Body of pancreas (tissue), 4 donors: Measurements from ENCODE around the gene MIER1. TPM values are rescaled to one million over a fixed set of nuclear protein-coding genes. Genes with fewer than 3 reads are reported as not detected.

Source experiments
- ATAC-seq: fragments of 150-250 bp; one replicate; pipeline ENCODE4 v1.9.1; 2016
- DNase-seq, 4 donors: peaks; one replicate each; pipeline ENCODE4 v3.0.0-alpha.2; 2019
- H3K27ac ChIP-seq, 4 donors: fragments of 200-600 bp; sonication (generic); 1 replicate in 3 of 4; 2 replicates in 1 of 4; pipeline versions ENCODE4 v1.5.1 to v1.6.1; 2016 to 2019; ENCODE audit warnings: mild to moderate bottlenecking in 1 of 4, mixed read lengths in 1 of 4, moderate library complexity in 1 of 4
- H3K27me3 ChIP-seq, 2 donors: fragments of 200-600 bp; sonication (generic); one replicate each; pipeline ENCODE4 v1.6.0; 2016; ENCODE audit warnings: mild to moderate bottlenecking in 1 of 2
- H3K36me3 ChIP-seq, 2 donors: fragments of 200-600 bp; sonication (generic); replicated peaks in 1 of 2; 2 replicates each; pipeline ENCODE4 v1.5.1; 2016; ENCODE audit warnings: low read depth in 2 of 2; ENCODE audit not compliant: insufficient read depth in 1 of 2
- H3K4me1 ChIP-seq: fragments of 200-600 bp; sonication (generic); one replicate; pipeline ENCODE4 v1.6.0; 2016
- H3K4me3 ChIP-seq, 2 donors: fragments of 200-600 bp; sonication (generic); 1 replicate in 1 of 2; 2 replicates in 1 of 2; pipeline ENCODE4 v1.5.1; 2016 to 2019
- H3K9me3 ChIP-seq, 3 donors: fragments of 200-600 bp; sonication (generic); 1 replicate in 2 of 3; 2 replicates in 1 of 3; pipeline ENCODE4 v1.5.1; 2016
- CTCF ChIP-seq, 7 experiments: fragments of 450-650 bp in 4 of 7; fragments of 200-600 bp in 3 of 7; sonication (generic) in 3 of 7; IDR thresholded peaks; one replicate each; pipeline ENCODE4 v1.5.1; 2016 to 2019; ENCODE audit warnings: antibody characterized with exemption in 7 of 7
- POLR2A ChIP-seq, 3 donors: fragments of 450-650 bp; IDR thresholded peaks; one replicate each; pipeline ENCODE4 v1.6.1; 2016; ENCODE audit warnings: antibody characterized with exemption in 3 of 3, mild to moderate bottlenecking in 2 of 3
- WGBS, 2 donors: methylation state at CpG; one replicate each; pipeline ENCODE4 v1.1.5; 2017; 5-methylcytosine and 5-hydroxymethylcytosine counted together
- intact Hi-C: fragments of 100-400 bp; cut with DNase I; formaldehyde crosslinking; loops from one replicate; pipeline ENCODE4 v1.15.1; 2023
- total RNA-seq, 2 donors: library from RNA; depleted of rRNA; stranded (reverse); fragments of >200 nt; gene quantifications; one replicate each; pipeline ENCODE4 v1.1.0, GENCODE V29; 2016

Gene MIER1
- 10 to 100 TPM; 14.2 to 25.2 TPM for total RNA-seq

GRCh38 chr1:66924756-66925557 is at the start of gene MIER1, which contains the start of gene DNAI4:
TSS of gene MIER1 (plus strand) at chr1:66924990. CDS start at chr1:66925029, 39 bp downstream.
TSS of gene DNAI4 (minus strand) at chr1:66924856. CDS start at chr1:66924831, 25 bp downstream.
- Histone ChIP-seq H3K27me3 (no peaks in the 10 kb centered on the region), H3K27ac (peak within 1 kb of the TSS; percentile 75 to 94 (median 80)), H3K36me3 (no peaks in the 10 kb centered on the region), H3K4me1 (peaks cover 19% of the 10 kb centered on the region), H3K9me3 (no peaks in the 10 kb centered on the region), H3K4me3 (peak within 1 kb of the TSS; percentile 37 to 87)
- intact Hi-C loops = no loop called here
- DNase-seq (peak; percentile 98), ATAC-seq (peak; percentile 97)
- TF ChIP-seq CTCF (IDR thresholded peaks at IDR 0.05) (peak in 4 of 7 experiments; percentile 37 to 70 (median 54)), POLR2A (IDR thresholded peaks at IDR 0.05) (peak; percentile 26 to 72 (median 70))
- 0 to 1% methylated on average over 16 to 57 of the region's 64 CpGs for WGBS, 2 donors

- H3K27ac ChIP-seq = no peak overlapping the region
- WGBS, 2 donors = 64 to 69% methylated on average over 1 of the region's 1 CpG
- H3K9me3 ChIP-seq = no peaks in the 10 kb centered on the region
- no peaks in the 10 kb centered on the region for H3K4me1 ChIP-seq
- H3K27me3 ChIP-seq = no peaks in the 10 kb centered on the region
- no peak for DNase-seq
- ATAC-seq = no peak
- intact Hi-C loops = no loop called here
- no peaks in the 10 kb centered on the region for H3K36me3 ChIP-seq
- no peak overlapping the region for H3K4me3 ChIP-seq
- TF ChIP-seq POLR2A (IDR thresholded peaks at IDR 0.05) = no peak
- no peak for TF ChIP-seq CTCF (IDR thresholded peaks at IDR 0.05)
Observed at GRCh38 chr1:66876664-66877063, 48.1 kb upstream of the MIER1 start.

GRCh38 chr1:66889030-66889429 is 35.8 kb upstream of the MIER1 start:
- ATAC-seq (no peak), DNase-seq (no peak)
- TF ChIP-seq CTCF (IDR thresholded peaks at IDR 0.05) (no peak), POLR2A (IDR thresholded peaks at IDR 0.05) (no peak)
- H3K36me3 ChIP-seq = no peaks in the 10 kb centered on the region
- no peaks in the 10 kb centered on the region for H3K4me1 ChIP-seq
- H3K4me3 ChIP-seq = no peak overlapping the region
- intact Hi-C loops = no loop called here
- H3K27me3 ChIP-seq = no peaks in the 10 kb centered on the region
- 95 to 97% methylated on average over 1 of the region's 1 CpG for WGBS, 2 donors
- no peaks in the 10 kb centered on the region for H3K9me3 ChIP-seq
- no peak overlapping the region for H3K27ac ChIP-seq

- ATAC-seq = no peak
- TF ChIP-seq POLR2A (IDR thresholded peaks at IDR 0.05) = no peak
- no peak for TF ChIP-seq CTCF (IDR thresholded peaks at IDR 0.05)
- Histone ChIP-seq H3K27ac (no peak overlapping the region), H3K36me3 (no peaks in the 10 kb centered on the region), H3K9me3 (no peaks in the 10 kb centered on the region), H3K4me1 (no peaks in the 10 kb centered on the region), H3K4me3 (no peak overlapping the region), H3K27me3 (no peaks in the 10 kb centered on the region)
- DNase-seq = no peak
- intact Hi-C loops = no loop called here
- 94 to 95% methylated on average over 1 of the region's 1 CpG for WGBS, 2 donors
Observed at GRCh38 chr1:66890621-66891020, 34.2 kb upstream of the MIER1 start.
